Measurements from ENCODE around the gene GLYR1.

GLYR1 gene

GRCh38 chr16:4846503-4846900, 586 bp downstream of the GLYR1 start:
- DNase-seq, result no peak

- DNase-seq, result no peak
Measured at GRCh38 chr16:4840984-4841383, 6.1 kb downstream of the GLYR1 start.

- DNase-seq, result no peak
Measured at GRCh38 chr16:4839942-4840341, 7.1 kb downstream of the GLYR1 start.

- DNase-seq, result no peak
Measured at GRCh38 chr16:4837733-4838501, 9.2 kb downstream of the GLYR1 start.

GRCh38 chr16:4836727-4837126, 10.4 kb downstream of the GLYR1 start:
- no peak for DNase-seq

- no peak for DNase-seq
Measured at GRCh38 chr16:4833584-4833983, 13.5 kb downstream of the GLYR1 start.

GRCh38 chr16:4832698-4833343, 14.3 kb downstream of the GLYR1 start:
- no peak for DNase-seq

GRCh38 chr16:4831616-4832015, 15.5 kb downstream of the GLYR1 start:
- no peak for DNase-seq

GRCh38 chr16:4830408-4830807, 16.7 kb downstream of the GLYR1 start:
- DNase-seq, result no peak

GRCh38 chr16:4828567-4829321, 18.3 kb downstream of the GLYR1 start:
- no peak for DNase-seq

GRCh38 chr16:4826980-4827379, 20.1 kb downstream of the GLYR1 start:
- DNase-seq, result no peak

GRCh38 chr16:4826526-4826925, 20.6 kb downstream of the GLYR1 start:
- DNase-seq, result no peak

GRCh38 chr16:4825196-4825595, 21.9 kb downstream of the GLYR1 start:
- DNase-seq, result no peak

- DNase-seq, result no peak
Measured at GRCh38 chr16:4820652-4821051, 26.4 kb downstream of the GLYR1 start.

GRCh38 chr16:4814542-4815173, 32.4 kb downstream of the GLYR1 start:
- DNase-seq, result no peak

- no peak for DNase-seq
Measured at GRCh38 chr16:4814046-4814445, 33.0 kb downstream of the GLYR1 start.

GRCh38 chr16:4813251-4814003, 33.7 kb downstream of the GLYR1 start:
- DNase-seq, result no peak

- DNase-seq, result no peak
Measured at GRCh38 chr16:4811773-4812172, 35.3 kb downstream of the GLYR1 start.

GRCh38 chr16:4811242-4811641, 35.8 kb downstream of the GLYR1 start:
- no peak for DNase-seq

GRCh38 chr16:4806280-4806679, 40.8 kb downstream of the GLYR1 start:
- DNase-seq, result no peak

GRCh38 chr16:4805231-4805630, 41.9 kb downstream of the GLYR1 start:
- DNase-seq, result no peak

- no peak for DNase-seq
Measured at GRCh38 chr16:4803898-4804762, 43.0 kb downstream of the GLYR1 start.

Data from NCI-H1694 treated with DMSO at 0.1 percent for 48 hours (cell line).